Coronary artery (tissue), 2 donors: ENCODE data around the gene TGFB2.
"Not testable (repeated sequence)": the region's sequence is repeated elsewhere in the genome, so short reads cannot be mapped to it uniquely, and the experiment has no call there.

Source experiments
- DNase-seq: peaks from one replicate; pipeline ENCODE4 v3.0.0-alpha.2; 2017; ENCODE audit warnings: low spot score
- H3K27ac ChIP-seq, 2 donors: fragments of 200-600 bp; sonication (generic); one replicate each; pipeline ENCODE4 v1.5.1; 2016 to 2019
- H3K4me3 ChIP-seq: fragments of 200-600 bp; sonication (generic); 2 replicates; pipeline ENCODE4 v1.5.1; 2016; ENCODE audit warnings: mild to moderate bottlenecking, moderate library complexity
- TF ChIP-seq, protein P1 (sequence below): fragments of 200-600 bp; sonication (generic); IDR thresholded peaks from one replicate; pipeline ENCODE4 v1.5.1; 2019; ENCODE audit warnings: antibody characterized with exemption

TGFB2 gene

DNA sequence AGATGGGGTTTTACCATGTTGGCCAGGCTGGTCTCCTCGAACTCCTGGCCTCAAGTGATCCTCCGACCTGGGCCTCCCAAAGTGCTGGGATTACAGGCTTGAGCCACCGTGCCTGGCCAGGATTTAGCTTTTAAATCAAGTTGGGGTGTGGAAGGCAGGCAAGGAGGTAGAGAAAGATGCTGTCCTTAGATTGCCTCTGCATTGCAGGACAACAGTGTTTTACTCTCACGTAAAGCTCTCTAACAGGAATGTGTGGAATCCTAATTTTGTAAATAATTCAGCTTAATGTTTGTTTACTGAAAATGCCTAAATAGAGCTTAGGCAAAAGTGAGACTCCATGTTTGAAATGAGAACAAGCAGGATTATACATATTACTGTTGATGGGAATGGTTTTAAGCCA, 29.5 kb upstream of the TGFB2 start:
- Histone ChIP-seq H3K4me3 (no peak overlapping the region), H3K27ac (no peak overlapping the region)
- TF ChIP-seq, protein P1, sequence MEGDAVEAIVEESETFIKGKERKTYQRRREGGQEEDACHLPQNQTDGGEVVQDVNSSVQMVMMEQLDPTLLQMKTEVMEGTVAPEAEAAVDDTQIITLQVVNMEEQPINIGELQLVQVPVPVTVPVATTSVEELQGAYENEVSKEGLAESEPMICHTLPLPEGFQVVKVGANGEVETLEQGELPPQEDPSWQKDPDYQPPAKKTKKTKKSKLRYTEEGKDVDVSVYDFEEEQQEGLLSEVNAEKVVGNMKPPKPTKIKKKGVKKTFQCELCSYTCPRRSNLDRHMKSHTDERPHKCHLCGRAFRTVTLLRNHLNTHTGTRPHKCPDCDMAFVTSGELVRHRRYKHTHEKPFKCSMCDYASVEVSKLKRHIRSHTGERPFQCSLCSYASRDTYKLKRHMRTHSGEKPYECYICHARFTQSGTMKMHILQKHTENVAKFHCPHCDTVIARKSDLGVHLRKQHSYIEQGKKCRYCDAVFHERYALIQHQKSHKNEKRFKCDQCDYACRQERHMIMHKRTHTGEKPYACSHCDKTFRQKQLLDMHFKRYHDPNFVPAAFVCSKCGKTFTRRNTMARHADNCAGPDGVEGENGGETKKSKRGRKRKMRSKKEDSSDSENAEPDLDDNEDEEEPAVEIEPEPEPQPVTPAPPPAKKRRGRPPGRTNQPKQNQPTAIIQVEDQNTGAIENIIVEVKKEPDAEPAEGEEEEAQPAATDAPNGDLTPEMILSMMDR: no peak
- DNase-seq: no peak

DNA sequence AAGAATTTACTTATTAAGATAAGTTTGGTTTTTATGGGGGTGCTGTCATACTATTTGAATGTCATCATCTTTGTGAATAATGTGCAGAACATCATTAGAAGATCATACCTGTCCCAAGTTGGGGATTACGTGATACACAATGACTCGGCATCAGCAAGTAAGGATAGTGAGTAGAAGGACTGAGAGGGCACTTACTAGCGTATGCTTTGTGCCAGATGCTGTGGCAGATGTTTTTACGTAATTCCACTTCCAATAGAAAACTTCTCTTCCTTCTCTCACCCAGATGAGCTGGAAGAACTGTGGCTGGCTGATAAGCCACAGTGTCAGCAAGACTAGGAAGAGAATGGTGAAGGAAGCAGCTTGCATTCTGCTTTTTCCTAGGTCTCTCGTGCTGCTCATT, 28.1 kb upstream of the TGFB2 start:
- Histone ChIP-seq H3K4me3 (no peak overlapping the region), H3K27ac (no peak overlapping the region)
- TF ChIP-seq, protein P1: no peak
- no peak for DNase-seq

DNA sequence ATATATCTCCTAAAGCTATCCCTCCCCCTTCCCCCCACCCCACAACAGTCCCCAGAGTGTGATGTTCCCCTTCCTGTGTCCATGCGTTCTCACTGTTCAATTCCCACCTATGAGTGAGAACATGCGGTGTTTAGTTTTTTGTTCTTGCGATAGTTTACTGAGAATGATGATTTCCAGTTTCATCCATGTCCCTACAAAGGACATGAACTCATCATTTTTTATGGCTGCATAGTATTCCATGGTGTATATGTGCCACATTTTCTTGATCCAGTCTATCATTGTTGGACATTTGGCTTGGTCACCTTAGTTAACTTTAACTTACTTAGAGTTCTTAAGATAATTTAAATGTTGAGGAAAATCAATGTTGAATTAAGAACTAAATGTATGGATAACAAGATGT, 25.0 kb upstream of the TGFB2 start:
- not testable (repeated sequence) for DNase-seq, H3K4me3 ChIP-seq, H3K27ac ChIP-seq

DNA sequence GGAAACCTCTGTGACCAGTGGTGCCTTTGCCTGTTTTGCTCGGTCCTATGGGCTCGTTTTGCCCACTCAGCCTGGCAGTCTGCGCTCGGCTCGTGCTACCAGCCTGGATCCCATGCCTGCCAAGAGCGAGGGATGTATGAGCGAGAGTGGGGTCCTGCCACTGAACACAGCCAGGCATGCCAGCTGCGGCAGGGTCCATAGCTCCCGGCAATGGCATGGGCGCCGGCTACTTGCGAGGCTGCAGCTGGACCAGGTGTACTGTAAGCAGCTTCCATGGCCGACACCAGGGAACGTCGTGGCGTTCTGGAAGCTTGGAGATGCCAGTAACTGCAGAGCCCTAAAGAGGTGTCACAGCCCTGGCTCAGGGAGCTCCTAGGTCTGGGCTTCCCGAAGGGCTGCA, 22.4 kb upstream of the TGFB2 start:
- TF ChIP-seq, protein P1: no peak
- no peak for DNase-seq
- no peak overlapping the region for H3K4me3 ChIP-seq
- H3K27ac ChIP-seq: no peak overlapping the region

- no peak overlapping the region for H3K27ac ChIP-seq
- TF ChIP-seq, protein P1: no peak
- H3K4me3 ChIP-seq: no peak overlapping the region
- no peak for DNase-seq
These were observed 21.4 kb upstream of the TGFB2 start for GRCh38 chr1:218323568-218324225.

- no peak overlapping the region for H3K27ac ChIP-seq
- no peak for DNase-seq
- TF ChIP-seq, protein P1: no peak
- H3K4me3 ChIP-seq: no peak overlapping the region
These were observed 20.9 kb upstream of the TGFB2 start for GRCh38 chr1:218324226-218324580.

DNA sequence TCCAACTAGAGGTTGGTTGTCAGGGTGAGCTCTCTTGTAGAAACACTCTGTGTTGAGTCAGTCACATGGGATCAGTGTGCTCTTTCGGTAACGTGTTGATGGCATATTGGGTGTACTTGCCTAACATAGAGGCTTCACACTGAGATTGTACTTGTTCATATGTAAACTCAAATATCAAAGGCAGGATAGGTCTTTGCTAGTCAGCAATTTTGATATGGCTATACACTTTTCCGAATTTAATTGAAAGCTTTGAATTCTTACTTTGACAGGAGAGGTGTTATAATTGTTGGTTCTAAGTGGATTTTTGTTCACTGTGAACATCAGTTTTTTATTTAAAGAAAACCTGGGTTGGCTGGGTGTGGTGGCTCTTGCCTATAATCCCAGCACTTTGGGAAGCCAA, 16.4 kb upstream of the TGFB2 start:
- TF ChIP-seq, protein P1: no peak
- Histone ChIP-seq H3K4me3 (no peak overlapping the region), H3K27ac (no peak overlapping the region)
- DNase-seq: no peak
